BE2C (cell line): ENCODE results near the gene MYO10.

Experiments
- DNase-seq: peaks from one replicate; pipeline ENCODE4 v3.0.0-alpha.2; 2020
- H3K27me3 ChIP-seq: fragments of 250-450 bp; sonication (Bioruptor Pico); 2 replicates; pipeline ENCODE4 v1.5.1; 2020; ENCODE audit warnings: mild to moderate bottlenecking
- H3K36me3 ChIP-seq: fragments of 250-450 bp; sonication (Bioruptor Pico); 2 replicates; pipeline ENCODE4 v1.5.1; 2020; ENCODE audit warnings: mild to moderate bottlenecking
- H3K4me1 ChIP-seq: fragments of 250-450 bp; sonication (Bioruptor Pico); 2 replicates; pipeline ENCODE4 v1.5.1; 2020
- H3K4me3 ChIP-seq: 2 replicates; pipeline ENCODE4 v1.5.1; 2011; ENCODE audit warnings: low read depth, low read length
- H3K9me3 ChIP-seq: fragments of 250-450 bp; sonication (Bioruptor Pico); 2 replicates; pipeline ENCODE4 v1.5.1; 2020
- CTCF ChIP-seq: IDR thresholded peaks from 2 replicates; pipeline ENCODE4 v1.5.1; 2012; ENCODE audit warnings: mild to moderate bottlenecking, low read depth, low read length

Gene MYO10

GRCh38 chr5:16952968-16953671 is 17.0 kb upstream of the MYO10 start:
- H3K9me3 ChIP-seq: no peaks in the 10 kb centered on the region
- H3K4me1 ChIP-seq: no peaks in the 10 kb centered on the region
- no peaks in the 10 kb centered on the region; the same call in 1 of the 2 replicates for H3K27me3 ChIP-seq
- no peak for DNase-seq
- no peak for TF ChIP-seq CTCF
- H3K4me3 ChIP-seq: no peak overlapping the region
- H3K36me3 ChIP-seq: no peaks in the 10 kb centered on the region

- TF ChIP-seq CTCF: no peak
- Histone ChIP-seq H3K36me3 (no peaks in the 10 kb centered on the region), H3K27me3 (no peaks in the 10 kb centered on the region), H3K4me1 (no peaks in the 10 kb centered on the region), H3K9me3 (no peaks in the 10 kb centered on the region; the same call in 1 of the 2 replicates), H3K4me3 (no peak overlapping the region)
- DNase-seq: no peak
These were observed 10.6 kb upstream of the MYO10 start for GRCh38 chr5:16946725-16947124.

- Histone ChIP-seq H3K4me1 (no peaks in the 10 kb centered on the region), H3K9me3 (no peaks in the 10 kb centered on the region; the same call in 1 of the 2 replicates), H3K36me3 (no peaks in the 10 kb centered on the region), H3K4me3 (no peak overlapping the region), H3K27me3 (peaks cover 5% of the 10 kb centered on the region)
- no peak for DNase-seq
- TF ChIP-seq CTCF: no peak
These were observed 8.9 kb upstream of the MYO10 start for GRCh38 chr5:16944816-16945562.

- no peak for DNase-seq
- Histone ChIP-seq H3K4me3 (no peak overlapping the region), H3K36me3 (no peaks in the 10 kb centered on the region), H3K27me3 (peaks cover 13% of the 10 kb centered on the region), H3K4me1 (no peaks in the 10 kb centered on the region), H3K9me3 (no peaks in the 10 kb centered on the region; the same call in 1 of the 2 replicates)
- TF ChIP-seq CTCF: no peak
These were observed 8.0 kb upstream of the MYO10 start for GRCh38 chr5:16943846-16944678.

- Histone ChIP-seq H3K9me3 (no peaks in the 10 kb centered on the region), H3K4me1 (no peaks in the 10 kb centered on the region), H3K27me3 (peaks cover 75% of the 10 kb centered on the region), H3K36me3 (no peaks in the 10 kb centered on the region), H3K4me3 (no peak overlapping the region)
- no peak for TF ChIP-seq CTCF
- no peak for DNase-seq
These were observed 1.5 kb upstream of the MYO10 start for GRCh38 chr5:16937503-16938161.
